Uterus (tissue), 4 donors: Measurements from ENCODE around the gene FLNB. TPM values are rescaled to one million over a fixed set of nuclear protein-coding genes. Genes with fewer than 3 reads are reported as not detected.

Source experiments
- DNase-seq, 2 donors: peaks; one replicate each; pipeline ENCODE4 v3.0.0-alpha.2; 2019 to 2020
- H3K27ac ChIP-seq, 2 donors: fragments of 200-600 bp; sonication (generic); 1 replicate in 1 of 2; 2 replicates in 1 of 2; pipeline ENCODE4 v1.5.1; 2016 to 2018
- H3K27me3 ChIP-seq, 2 donors: fragments of 200-600 bp; sonication (generic); one replicate each; pipeline ENCODE4 v1.5.1; 2018 to 2019; ENCODE audit warnings: control low read depth in 1 of 2
- H3K36me3 ChIP-seq, 2 donors: fragments of 200-600 bp; sonication (generic); one replicate each; pipeline ENCODE4 v1.5.1; 2019; ENCODE audit warnings: control low read depth in 1 of 2
- H3K4me1 ChIP-seq, 2 donors: fragments of 200-600 bp; sonication (generic); one replicate each; pipeline ENCODE4 v1.5.1; 2018 to 2019; ENCODE audit warnings: control low read depth in 1 of 2
- H3K4me3 ChIP-seq, 2 donors: fragments of 200-600 bp; sonication (generic); 1 replicate in 1 of 2; 2 replicates in 1 of 2; pipeline ENCODE4 v1.5.1; 2018 to 2019; ENCODE audit warnings: mild to moderate bottlenecking in 1 of 2
- H3K9me3 ChIP-seq, 2 donors: fragments of 200-600 bp; sonication (generic); one replicate each; pipeline ENCODE4 v1.5.1; 2019; ENCODE audit warnings: control low read depth in 1 of 2
- POLR2A ChIP-seq, 2 donors: fragments of 450-650 bp; IDR thresholded peaks; one replicate each; pipeline ENCODE4 v1.6.1; 2016; ENCODE audit warnings: antibody characterized with exemption in 2 of 2, mild to moderate bottlenecking in 1 of 2, moderate library complexity in 1 of 2
- intact Hi-C: fragments of 100-400 bp; cut with DNase I; formaldehyde crosslinking; loops from one replicate; pipeline ENCODE4 v1.15.1; 2023; ENCODE audit warnings: low total_unique reads
- total RNA-seq, 4 donors: library from RNA; depleted of rRNA in 3 of 4; stranded (reverse); fragments of >200 nt in 3 of 4; gene quantifications; one replicate each; pipeline versions ENCODE4 v1.1.0 to v1.2.4, GENCODE V29; 2014 to 2023
- TF ChIP-seq, protein P1 (sequence below), 4 experiments: fragments of 200-600 bp in 2 of 4; fragments of 450-650 bp in 2 of 4; sonication (generic) in 2 of 4; IDR thresholded peaks; one replicate each; pipeline ENCODE4 v1.5.1; 2016 to 2019; ENCODE audit warnings: antibody characterized with exemption in 4 of 4, mild to moderate bottlenecking in 2 of 4, moderate library complexity in 1 of 4
- donor health status: DM: yes; HTN: yes; CAD: no.

The FLNB gene
- total RNA-seq, 4 donors from 2014 or later = 52.4 to 283 (median 148) TPM

DNA sequence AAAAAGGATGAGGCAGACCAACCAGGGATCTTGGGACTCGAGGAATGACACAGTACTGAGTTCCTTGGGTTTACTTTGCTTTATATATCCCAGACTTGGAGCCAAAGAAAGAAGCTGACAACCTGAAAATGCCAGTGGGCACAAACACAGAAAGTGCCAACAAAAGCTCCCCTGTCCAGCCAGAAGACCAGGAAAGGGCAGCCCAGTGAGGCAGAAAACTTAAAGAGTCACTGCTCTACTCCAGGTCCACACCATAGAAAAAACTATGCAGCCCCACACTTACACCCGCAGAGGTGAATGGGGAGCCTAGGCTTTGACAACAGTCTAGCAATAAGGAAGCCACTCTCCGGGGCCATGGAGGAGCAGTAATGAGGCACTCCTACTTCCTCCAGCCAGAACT lies 80.3 kb downstream of the FLNB start:
- TF ChIP-seq, protein P1, sequence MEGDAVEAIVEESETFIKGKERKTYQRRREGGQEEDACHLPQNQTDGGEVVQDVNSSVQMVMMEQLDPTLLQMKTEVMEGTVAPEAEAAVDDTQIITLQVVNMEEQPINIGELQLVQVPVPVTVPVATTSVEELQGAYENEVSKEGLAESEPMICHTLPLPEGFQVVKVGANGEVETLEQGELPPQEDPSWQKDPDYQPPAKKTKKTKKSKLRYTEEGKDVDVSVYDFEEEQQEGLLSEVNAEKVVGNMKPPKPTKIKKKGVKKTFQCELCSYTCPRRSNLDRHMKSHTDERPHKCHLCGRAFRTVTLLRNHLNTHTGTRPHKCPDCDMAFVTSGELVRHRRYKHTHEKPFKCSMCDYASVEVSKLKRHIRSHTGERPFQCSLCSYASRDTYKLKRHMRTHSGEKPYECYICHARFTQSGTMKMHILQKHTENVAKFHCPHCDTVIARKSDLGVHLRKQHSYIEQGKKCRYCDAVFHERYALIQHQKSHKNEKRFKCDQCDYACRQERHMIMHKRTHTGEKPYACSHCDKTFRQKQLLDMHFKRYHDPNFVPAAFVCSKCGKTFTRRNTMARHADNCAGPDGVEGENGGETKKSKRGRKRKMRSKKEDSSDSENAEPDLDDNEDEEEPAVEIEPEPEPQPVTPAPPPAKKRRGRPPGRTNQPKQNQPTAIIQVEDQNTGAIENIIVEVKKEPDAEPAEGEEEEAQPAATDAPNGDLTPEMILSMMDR (IDR thresholded peaks at IDR 0.05) = no peak
- no peak for TF ChIP-seq POLR2A (IDR thresholded peaks at IDR 0.05)
- intact Hi-C loops = no loop called here
- Histone ChIP-seq H3K27ac (no peak overlapping the region), H3K9me3 (no peaks in the 10 kb centered on the region), H3K4me1 (no peaks in the 10 kb centered on the region), H3K4me3 (no peak overlapping the region), H3K36me3 (no peaks in the 10 kb centered on the region), H3K27me3 (no peaks in the 10 kb centered on the region)
- DNase-seq = no peak

DNA sequence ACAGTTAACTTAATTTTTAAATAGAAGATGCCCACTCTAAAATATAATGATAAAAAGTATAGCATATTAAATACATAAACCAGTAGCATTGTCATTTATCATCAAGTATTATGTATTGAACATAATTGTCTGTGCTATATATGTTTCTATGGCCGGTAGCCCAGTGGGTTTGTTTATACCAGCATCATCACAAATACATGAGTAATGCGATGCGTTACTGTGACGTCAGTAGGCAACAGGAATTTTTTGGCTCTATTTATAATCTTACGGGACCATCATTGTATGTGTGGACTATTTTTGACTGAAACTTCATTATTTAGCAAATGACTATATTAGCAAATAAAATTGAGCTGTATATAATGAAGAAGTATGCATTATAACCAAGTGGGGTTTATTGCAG lies 82.1 kb downstream of the FLNB start:
- TF ChIP-seq, protein P1 (IDR thresholded peaks at IDR 0.05) = no peak
- no peak for TF ChIP-seq POLR2A (IDR thresholded peaks at IDR 0.05)
- no peaks in the 10 kb centered on the region for H3K9me3 ChIP-seq
- H3K27me3 ChIP-seq = no peaks in the 10 kb centered on the region
- intact Hi-C loops = no loop called here
- H3K4me3 ChIP-seq = no peak overlapping the region
- H3K36me3 ChIP-seq = no peaks in the 10 kb centered on the region
- no peak for DNase-seq
- H3K27ac ChIP-seq = no peak overlapping the region
- H3K4me1 ChIP-seq = no peaks in the 10 kb centered on the region

DNA sequence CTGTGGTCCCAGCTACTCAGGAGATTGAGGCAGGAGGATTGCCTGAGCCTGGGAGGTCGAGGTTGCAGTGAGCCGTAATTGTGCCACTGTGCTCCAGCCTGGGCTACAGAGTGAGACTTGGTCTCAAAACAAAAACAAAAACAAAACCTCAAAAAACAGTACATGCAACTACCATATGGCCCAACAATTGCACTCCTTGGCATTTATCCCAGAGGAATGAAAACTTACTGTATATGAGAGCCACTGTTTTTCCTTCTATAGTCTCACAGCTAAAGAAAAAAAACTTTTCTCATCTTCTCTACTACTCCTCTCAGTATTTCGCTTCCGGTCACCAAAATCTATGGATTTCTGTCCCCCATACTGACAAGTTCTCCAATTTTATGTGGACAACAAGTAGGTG lies 84.3 kb downstream of the FLNB start:
- no peaks in the 10 kb centered on the region for H3K27me3 ChIP-seq
- H3K27ac ChIP-seq = no peak overlapping the region
- no peaks in the 10 kb centered on the region for H3K4me1 ChIP-seq
- no peak for TF ChIP-seq POLR2A (IDR thresholded peaks at IDR 0.05)
- TF ChIP-seq, protein P1 (IDR thresholded peaks at IDR 0.05) = no peak
- no peaks in the 10 kb centered on the region for H3K36me3 ChIP-seq
- DNase-seq = no peak
- no peak overlapping the region for H3K4me3 ChIP-seq
- no peaks in the 10 kb centered on the region for H3K9me3 ChIP-seq
- intact Hi-C loops = no loop called here

DNA sequence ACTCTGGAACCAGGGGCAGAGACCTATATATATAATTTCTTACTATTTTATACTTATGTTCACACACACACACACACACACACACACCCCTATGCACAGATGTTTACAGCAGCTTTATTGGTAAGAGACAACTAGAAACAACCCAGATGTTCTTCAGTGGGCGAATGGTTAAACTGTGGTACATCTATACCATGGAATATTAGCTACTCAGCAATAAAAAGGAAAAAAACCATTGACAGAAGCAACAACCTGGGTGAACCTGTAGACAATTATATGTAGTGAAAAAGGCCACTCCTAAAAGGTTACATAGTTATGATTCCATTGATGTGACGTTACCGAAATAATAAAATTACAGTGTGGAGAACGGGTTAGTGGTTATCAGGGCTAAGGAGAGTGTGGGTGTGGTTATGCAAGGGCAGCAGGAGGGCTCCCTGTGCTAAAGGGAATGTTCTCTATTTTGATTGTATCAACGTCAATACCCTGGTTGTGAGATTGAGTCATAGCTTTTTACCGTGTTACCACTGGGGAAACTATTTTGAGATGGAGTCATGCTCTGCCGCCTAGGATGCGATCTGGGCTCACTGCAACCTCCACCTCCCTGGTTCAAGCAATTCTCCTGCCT lies 85.5 kb downstream of the FLNB start:
- no peak for DNase-seq
- Histone ChIP-seq H3K27ac (no peak overlapping the region), H3K4me3 (no peak overlapping the region), H3K9me3 (no peaks in the 10 kb centered on the region), H3K4me1 (no peaks in the 10 kb centered on the region), H3K27me3 (no peaks in the 10 kb centered on the region), H3K36me3 (no peaks in the 10 kb centered on the region)
- TF ChIP-seq POLR2A (IDR thresholded peaks at IDR 0.05) = no peak
- TF ChIP-seq, protein P1 (IDR thresholded peaks at IDR 0.05) = no peak
- intact Hi-C loops = no loop called here

DNA sequence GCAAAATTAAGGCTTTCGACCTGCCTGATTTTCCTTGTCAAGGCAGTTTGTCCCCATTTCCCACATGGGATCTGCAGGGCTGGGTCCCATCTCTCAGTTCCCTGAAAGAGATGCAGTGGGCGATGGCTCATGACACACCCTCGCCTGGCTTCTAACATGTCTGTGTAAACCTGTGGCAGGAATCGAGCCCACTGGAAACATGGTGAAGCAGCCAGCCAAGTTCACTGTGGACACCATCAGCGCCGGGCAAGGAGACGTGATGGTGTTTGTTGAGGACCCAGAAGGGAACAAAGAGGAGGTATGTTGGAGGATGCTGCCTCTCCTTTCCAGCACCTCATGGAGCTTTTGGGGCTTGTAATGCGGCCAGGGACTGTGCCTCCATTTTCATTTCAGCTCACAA lies 86.4 kb downstream of the FLNB start:
- no peak overlapping the region for H3K27ac ChIP-seq
- TF ChIP-seq POLR2A (IDR thresholded peaks at IDR 0.05) = no peak
- TF ChIP-seq, protein P1 (IDR thresholded peaks at IDR 0.05) = no peak
- DNase-seq = no peak

More for the DNA sequence above, 86.4 kb downstream of the FLNB start:
- intact Hi-C loops = no loop called here
- H3K4me3 ChIP-seq = no peak overlapping the region
- no peaks in the 10 kb centered on the region for H3K4me1 ChIP-seq
- no peaks in the 10 kb centered on the region for H3K27me3 ChIP-seq
- H3K36me3 ChIP-seq = no peaks in the 10 kb centered on the region
- no peaks in the 10 kb centered on the region for H3K9me3 ChIP-seq
